ENCODE results near the gene TLCD3A. TPM values are rescaled to one million over a fixed set of nuclear protein-coding genes. Genes with fewer than 3 reads are reported as not detected.
"Not testable (repeated sequence)": the region's sequence is repeated elsewhere in the genome, so short reads cannot be mapped to it uniquely, and the experiment has no call there.

The TLCD3A gene
- total and polyA plus RNA-seq, 5 donors from 2014 or later: 0.17 to 0.67 (median 0.49) TPM

DNA sequence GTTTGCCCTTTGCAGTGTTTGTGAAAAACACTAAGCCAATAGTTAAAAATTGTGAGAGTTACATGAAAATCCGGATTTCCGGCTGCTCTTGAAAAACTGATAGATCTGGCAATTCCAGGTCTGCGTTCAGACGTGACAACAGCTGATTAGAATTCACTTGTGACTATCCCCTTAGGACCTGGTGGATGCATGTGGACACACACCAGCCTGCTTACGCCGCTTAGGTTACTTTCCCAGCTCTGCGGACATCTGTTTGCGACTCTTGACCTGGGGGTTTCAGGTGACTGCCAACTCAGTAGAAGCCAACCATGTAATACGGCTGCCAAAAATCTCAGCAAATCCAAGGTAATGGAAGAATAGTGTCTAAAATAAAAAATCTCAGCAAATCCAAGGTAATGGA is 42.0 kb upstream of the TLCD3A start:
- H3K36me3 ChIP-seq (ENCODE audit: control insufficient read depth, insufficient read depth, low read length): peaks cover 48% of the 10 kb centered on the region
- Mint-ChIP-seq H3K27me3 (no peaks in the 10 kb centered on the region), H3K27ac (peak overlapping the region in 2 of 3 donors; percentile 50 to 68), H3K4me1 (peaks cover 0 to 5% (median 2%) of the 10 kb centered on the region in 4 donors), H3K36me3 (peaks cover 30% of the 10 kb centered on the region), H3K9me3 (no peaks in the 10 kb centered on the region), H3K4me3 (no peak overlapping the region)
- H3K4me1 ChIP-seq (ENCODE audit: control insufficient read depth, insufficient read depth, low read length, poor library complexity, severe bottlenecking): no peaks in the 10 kb centered on the region
- DNase-seq: no peak
- H3K27me3 ChIP-seq (ENCODE audit: control insufficient read depth, insufficient read depth, low read length): no peaks in the 10 kb centered on the region
- ATAC-seq (ENCODE audit: low read depth in 2 of 2): no peak
- no peak overlapping the region for H3K4me3 ChIP-seq (ENCODE audit: low read depth, low read length)
- no peak overlapping the region for H3K27ac ChIP-seq (ENCODE audit: insufficient read depth, low read length, poor library complexity, severe bottlenecking)
- H3K9me3 ChIP-seq (ENCODE audit: control insufficient read depth in 2 of 2, low read length in 2 of 2): no peaks in the 10 kb centered on the region

DNA sequence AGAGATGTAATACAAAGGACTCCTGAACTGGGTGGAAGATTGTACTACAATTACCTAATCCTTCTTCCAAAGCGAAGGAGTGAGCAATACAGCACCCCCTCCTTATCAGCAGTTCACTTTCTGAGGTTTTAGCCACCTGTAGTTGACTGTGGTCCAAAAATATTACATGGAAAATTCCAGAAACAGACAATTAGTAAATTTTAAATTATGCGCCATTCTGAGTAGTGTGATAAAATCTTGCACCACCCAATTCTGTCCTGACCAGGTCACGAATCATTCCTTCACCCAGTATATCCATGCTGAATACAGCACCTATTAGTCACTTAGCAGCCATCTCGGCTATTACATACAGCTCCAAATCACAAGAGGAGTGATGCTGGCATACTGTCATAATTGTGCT is 41.0 kb upstream of the TLCD3A start:
- H3K9me3 ChIP-seq (ENCODE audit: control insufficient read depth in 2 of 2, low read length in 2 of 2): no peaks in the 10 kb centered on the region
- DNase-seq (no peak), ATAC-seq (ENCODE audit: low read depth in 2 of 2) (no peak)
- peaks cover 0 to 4% (median 1%) of the 10 kb centered on the region in 4 donors for H3K4me1 Mint-ChIP-seq
- H3K27me3 Mint-ChIP-seq: no peaks in the 10 kb centered on the region
- H3K27ac Mint-ChIP-seq: no peak overlapping the region
- H3K4me3 Mint-ChIP-seq: no peak overlapping the region
- H3K36me3 Mint-ChIP-seq: peaks cover 39% of the 10 kb centered on the region
- no peaks in the 10 kb centered on the region for H3K4me1 ChIP-seq (ENCODE audit: control insufficient read depth, insufficient read depth, low read length, poor library complexity, severe bottlenecking)
- no peaks in the 10 kb centered on the region for H3K27me3 ChIP-seq (ENCODE audit: control insufficient read depth, insufficient read depth, low read length)
- no peak overlapping the region for H3K4me3 ChIP-seq (ENCODE audit: low read depth, low read length)
- no peaks in the 10 kb centered on the region for H3K9me3 Mint-ChIP-seq
- peaks cover 53% of the 10 kb centered on the region for H3K36me3 ChIP-seq (ENCODE audit: control insufficient read depth, insufficient read depth, low read length)
- H3K27ac ChIP-seq (ENCODE audit: insufficient read depth, low read length, poor library complexity, severe bottlenecking): no peak overlapping the region

DNA sequence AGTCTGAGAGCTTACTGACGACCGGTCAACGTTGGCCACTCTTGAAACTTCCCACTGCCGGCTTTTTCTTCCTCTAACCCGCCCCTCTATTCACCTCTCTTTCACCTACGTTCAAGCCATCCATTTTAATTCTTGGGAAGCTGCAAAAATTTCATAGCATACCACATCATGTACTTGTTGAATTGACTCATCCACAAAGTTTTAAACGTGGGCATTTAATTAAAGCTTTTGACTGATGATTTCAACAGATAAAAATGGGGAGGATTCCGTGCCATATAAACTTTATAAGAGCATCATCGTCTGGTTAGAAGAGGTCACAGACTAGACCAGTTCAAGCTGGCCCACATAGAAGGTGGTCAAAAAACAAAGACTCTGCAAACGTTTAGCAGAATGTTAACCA is 40.3 kb upstream of the TLCD3A start:
- H3K4me3 ChIP-seq (ENCODE audit: low read depth, low read length): no peak overlapping the region
- no peaks in the 10 kb centered on the region for H3K27me3 ChIP-seq (ENCODE audit: control insufficient read depth, insufficient read depth, low read length)
- Mint-ChIP-seq H3K9me3 (no peaks in the 10 kb centered on the region), H3K36me3 (peaks cover 45% of the 10 kb centered on the region), H3K4me3 (no peak overlapping the region), H3K27ac (no peak overlapping the region), H3K4me1 (peaks cover 0 to 5% (median 2%) of the 10 kb centered on the region in 4 donors), H3K27me3 (no peaks in the 10 kb centered on the region)
- peaks cover 56% of the 10 kb centered on the region for H3K36me3 ChIP-seq (ENCODE audit: control insufficient read depth, insufficient read depth, low read length)
- no peak for DNase-seq
- no peaks in the 10 kb centered on the region for H3K4me1 ChIP-seq (ENCODE audit: control insufficient read depth, insufficient read depth, low read length, poor library complexity, severe bottlenecking)
- ATAC-seq (ENCODE audit: low read depth in 2 of 2): no peak
- H3K9me3 ChIP-seq (ENCODE audit: control insufficient read depth in 2 of 2, low read length in 2 of 2): no peaks in the 10 kb centered on the region
- H3K27ac ChIP-seq (ENCODE audit: insufficient read depth, low read length, poor library complexity, severe bottlenecking): no peak overlapping the region

DNA sequence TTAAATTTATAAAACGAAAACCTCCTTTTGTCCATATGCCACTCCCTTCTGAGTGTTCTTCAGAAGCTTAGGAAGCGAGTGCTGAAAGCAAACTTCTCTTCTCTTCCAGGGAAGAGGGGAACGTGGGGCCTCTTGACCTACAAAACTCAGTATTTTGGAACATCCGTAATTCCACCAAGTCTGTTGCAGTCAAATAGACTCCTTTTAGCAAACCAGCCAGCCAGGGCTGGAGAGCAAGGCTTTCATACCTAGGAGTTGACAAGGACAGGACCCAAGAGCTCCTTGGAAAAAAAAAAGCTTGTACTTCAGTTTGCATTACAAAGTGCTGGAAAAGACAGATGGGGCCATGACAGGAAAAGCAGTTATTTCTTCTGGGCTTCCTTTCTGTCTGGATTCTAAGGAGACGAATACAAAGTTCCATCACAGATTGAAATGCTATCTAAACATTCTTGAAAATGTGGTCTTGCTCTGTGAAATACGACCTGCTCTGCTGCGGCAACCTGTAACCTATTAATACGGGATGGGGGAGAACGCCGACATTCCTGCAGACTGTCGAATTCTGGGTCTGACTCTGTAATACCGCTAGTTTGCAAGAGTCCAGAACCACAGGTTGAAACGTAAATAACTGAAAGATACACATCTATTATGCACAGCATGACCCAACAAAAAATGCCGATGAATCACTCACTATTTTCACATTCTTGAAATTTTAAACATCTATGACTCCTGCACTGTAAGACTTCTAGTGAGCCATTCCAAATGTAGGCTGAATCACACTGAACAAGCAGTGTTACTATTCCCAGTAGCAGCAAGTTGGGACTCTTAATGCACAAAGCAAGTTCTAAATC is 38.4 kb upstream of the TLCD3A start:
- no peak overlapping the region for H3K4me3 Mint-ChIP-seq
- Histone ChIP-seq H3K27me3 (ENCODE audit: control insufficient read depth, insufficient read depth, low read length) (no peaks in the 10 kb centered on the region), H3K4me1 (ENCODE audit: control insufficient read depth, insufficient read depth, low read length, poor library complexity, severe bottlenecking) (no peaks in the 10 kb centered on the region), H3K4me3 (ENCODE audit: low read depth, low read length) (no peak overlapping the region), H3K9me3 (ENCODE audit: control insufficient read depth in 2 of 2, low read length in 2 of 2) (no peaks in the 10 kb centered on the region), H3K36me3 (ENCODE audit: control insufficient read depth, insufficient read depth, low read length) (peaks cover 69% of the 10 kb centered on the region), H3K27ac (ENCODE audit: insufficient read depth, low read length, poor library complexity, severe bottlenecking) (no peak overlapping the region)
- H3K9me3 Mint-ChIP-seq: no peaks in the 10 kb centered on the region
- peaks cover 0 to 6% (median 0%) of the 10 kb centered on the region in 4 donors for H3K4me1 Mint-ChIP-seq
- ATAC-seq (ENCODE audit: low read depth in 2 of 2) (no peak), DNase-seq (no peak)
- H3K27me3 Mint-ChIP-seq: no peaks in the 10 kb centered on the region
- H3K36me3 Mint-ChIP-seq: peaks cover 43% of the 10 kb centered on the region
- no peak overlapping the region for H3K27ac Mint-ChIP-seq

GRCh38 chr17:696369-696768 is 36.0 kb upstream of the TLCD3A start:
- DNase-seq: no peak
- Histone ChIP-seq H3K4me1 (ENCODE audit: control insufficient read depth, insufficient read depth, low read length, poor library complexity, severe bottlenecking) (no peaks in the 10 kb centered on the region), H3K36me3 (ENCODE audit: control insufficient read depth, insufficient read depth, low read length) (peaks cover 50% of the 10 kb centered on the region), H3K9me3 (ENCODE audit: control insufficient read depth in 2 of 2, low read length in 2 of 2) (no peaks in the 10 kb centered on the region), H3K4me3 (ENCODE audit: low read depth, low read length) (no peak overlapping the region), H3K27me3 (ENCODE audit: control insufficient read depth, insufficient read depth, low read length) (no peaks in the 10 kb centered on the region), H3K27ac (ENCODE audit: insufficient read depth, low read length, poor library complexity, severe bottlenecking) (no peak overlapping the region)
- Mint-ChIP-seq H3K4me3 (no peak overlapping the region), H3K4me1 (peaks cover 0 to 7% (median 5%) of the 10 kb centered on the region in 4 donors), H3K27ac (no peak overlapping the region), H3K27me3 (no peaks in the 10 kb centered on the region), H3K9me3 (no peaks in the 10 kb centered on the region), H3K36me3 (peaks cover 40% of the 10 kb centered on the region)
- ATAC-seq (ENCODE audit: low read depth in 2 of 2): no peak

GRCh38 chr17:697682-698081 is 34.7 kb upstream of the TLCD3A start:
- Histone ChIP-seq H3K9me3 (ENCODE audit: control insufficient read depth in 2 of 2, low read length in 2 of 2) (no peaks in the 10 kb centered on the region), H3K27ac (ENCODE audit: insufficient read depth, low read length, poor library complexity, severe bottlenecking) (no peak overlapping the region), H3K4me1 (ENCODE audit: control insufficient read depth, insufficient read depth, low read length, poor library complexity, severe bottlenecking) (no peaks in the 10 kb centered on the region), H3K27me3 (ENCODE audit: control insufficient read depth, insufficient read depth, low read length) (no peaks in the 10 kb centered on the region), H3K36me3 (ENCODE audit: control insufficient read depth, insufficient read depth, low read length) (peaks cover 42% of the 10 kb centered on the region), H3K4me3 (ENCODE audit: low read depth, low read length) (no peak overlapping the region)
- H3K36me3 Mint-ChIP-seq: peaks cover 36% of the 10 kb centered on the region
- H3K4me3 Mint-ChIP-seq: no peak overlapping the region
- no peaks in the 10 kb centered on the region for H3K9me3 Mint-ChIP-seq
- peaks cover 0 to 7% (median 5%) of the 10 kb centered on the region in 4 donors for H3K4me1 Mint-ChIP-seq
- ATAC-seq (ENCODE audit: low read depth in 2 of 2): no peak
- DNase-seq: no peak
- H3K27me3 Mint-ChIP-seq: no peaks in the 10 kb centered on the region
- no peak overlapping the region for H3K27ac Mint-ChIP-seq

DNA sequence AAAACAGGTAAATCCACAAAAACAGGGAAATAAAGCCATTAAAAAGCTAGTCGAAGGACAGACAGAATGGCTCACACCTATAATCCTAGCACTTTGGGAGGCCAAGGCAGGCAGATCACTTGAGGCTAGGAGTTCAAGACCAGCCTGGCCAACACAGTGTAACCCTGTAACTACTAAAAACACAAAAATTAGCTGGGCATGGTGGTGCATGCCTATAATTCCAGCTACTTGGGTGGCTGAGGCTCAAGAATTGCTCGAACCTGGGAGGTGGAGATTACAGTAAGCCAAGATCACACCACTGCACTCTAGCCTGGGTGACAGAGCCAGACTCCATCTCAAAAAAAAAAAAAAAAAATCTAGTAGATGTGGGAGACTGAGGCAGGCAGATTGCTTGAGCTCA is 34.3 kb upstream of the TLCD3A start:
- H3K4me3 Mint-ChIP-seq; ATAC-seq (ENCODE audit: low read depth in 2 of 2); H3K9me3 ChIP-seq (ENCODE audit: control insufficient read depth in 2 of 2, low read length in 2 of 2); H3K27ac ChIP-seq (ENCODE audit: insufficient read depth, low read length, poor library complexity, severe bottlenecking); H3K9me3 Mint-ChIP-seq; H3K27ac Mint-ChIP-seq; H3K27me3 Mint-ChIP-seq; H3K4me1 Mint-ChIP-seq; H3K4me1 ChIP-seq (ENCODE audit: control insufficient read depth, insufficient read depth, low read length, poor library complexity, severe bottlenecking); H3K4me3 ChIP-seq (ENCODE audit: low read depth, low read length); DNase-seq; H3K27me3 ChIP-seq (ENCODE audit: control insufficient read depth, insufficient read depth, low read length): not testable (repeated sequence)
- peaks cover 42% of the 10 kb centered on the region for H3K36me3 ChIP-seq (ENCODE audit: control insufficient read depth, insufficient read depth, low read length)
- peaks cover 36% of the 10 kb centered on the region for H3K36me3 Mint-ChIP-seq

- Histone ChIP-seq H3K4me3 (ENCODE audit: low read depth, low read length) (no peak overlapping the region), H3K4me1 (ENCODE audit: control insufficient read depth, insufficient read depth, low read length, poor library complexity, severe bottlenecking) (no peaks in the 10 kb centered on the region), H3K36me3 (ENCODE audit: control insufficient read depth, insufficient read depth, low read length) (peaks cover 35% of the 10 kb centered on the region), H3K9me3 (ENCODE audit: control insufficient read depth in 2 of 2, low read length in 2 of 2) (no peaks in the 10 kb centered on the region), H3K27ac (ENCODE audit: insufficient read depth, low read length, poor library complexity, severe bottlenecking) (no peak overlapping the region), H3K27me3 (ENCODE audit: control insufficient read depth, insufficient read depth, low read length) (no peaks in the 10 kb centered on the region)
- Mint-ChIP-seq H3K27me3 (no peaks in the 10 kb centered on the region), H3K4me1 (peaks cover 1 to 9% (median 6%) of the 10 kb centered on the region in 4 donors), H3K9me3 (no peaks in the 10 kb centered on the region), H3K4me3 (no peak overlapping the region), H3K36me3 (peaks cover 32% of the 10 kb centered on the region), H3K27ac (no peak overlapping the region)
- no peak for DNase-seq
- no peak for ATAC-seq (ENCODE audit: low read depth in 2 of 2)
These were observed 33.1 kb upstream of the TLCD3A start for GRCh38 chr17:699345-699744.

All from CD4-positive, CD25-positive, alpha-beta regulatory T cell (primary cell).